B cell (primary cell): ENCODE results near the gene GIPC1.

Source experiments
- CTCF ChIP-seq: fragments of 200-600 bp; IDR thresholded peaks from one replicate; pipeline ENCODE4 v1.8.0; 2022; ENCODE audit warnings: antibody characterized with exemption, mild to moderate bottlenecking
- EZH2 ChIP-seq: IDR thresholded peaks from 2 replicates; pipeline ENCODE4 v1.6.1; 2012; ENCODE audit warnings: borderline replicate concordance, low read depth, mild to moderate bottlenecking, moderate library complexity, low read length; ENCODE audit not compliant: insufficient read depth, poor library complexity, severe bottlenecking

GRCh38 chr19:14540741-14541525 is 45.0 kb upstream of the GIPC1 start:
- TF ChIP-seq CTCF (no peak), EZH2 (no peak)
